Astrocyte (in vitro differentiated cells and primary cell): ENCODE measurements around the gene EXD2. TPM values are rescaled to one million over a fixed set of nuclear protein-coding genes. Genes with fewer than 3 reads are reported as not detected.
"Not testable (repeated sequence)": the region's sequence is repeated elsewhere in the genome, so short reads cannot be mapped to it uniquely, and the experiment has no call there.

Source experiments
- DNase-seq: peaks from one replicate; pipeline ENCODE4 v3.0.0-alpha.2; 2010; ENCODE audit warnings: low read depth
- FAIRE-seq: peaks from 2 replicates; lab custom pipeline; 2011; peaks lifted over from hg19 to GRCh38; lab: Jason Lieb, UNC
- H2AFZ ChIP-seq: 2 replicates; pipeline ENCODE4 v1.6.0; 2012; ENCODE audit warnings: low read depth, low read length, inconsistent platforms
- H3K27ac ChIP-seq: 2 replicates; pipeline ENCODE4 v1.5.1; 2011; ENCODE audit warnings: low read depth, low read length, inconsistent platforms
- H3K27me3 ChIP-seq: 2 replicates; pipeline ENCODE4 v1.6.0; 2011; ENCODE audit warnings: low read length, inconsistent platforms; ENCODE audit not compliant: insufficient read depth
- H3K36me3 ChIP-seq: 2 replicates; pipeline ENCODE4 v1.5.1; 2011; ENCODE audit warnings: low read length, inconsistent platforms; ENCODE audit not compliant: insufficient read depth
- H3K4me1 ChIP-seq: 2 replicates; pipeline ENCODE4 v1.5.1; 2011; ENCODE audit warnings: low read length, inconsistent platforms; ENCODE audit not compliant: insufficient read depth
- H3K4me2 ChIP-seq: 2 replicates; pipeline ENCODE4 v1.6.0; 2012; ENCODE audit warnings: low read length, inconsistent platforms
- H3K4me3 ChIP-seq: 2 replicates; pipeline ENCODE4 v1.5.1; 2011; ENCODE audit warnings: low read depth, mild to moderate bottlenecking, low read length, inconsistent platforms; ENCODE audit not compliant: insufficient read depth
- H3K79me2 ChIP-seq: 2 replicates; pipeline ENCODE4 v1.6.0; 2012; ENCODE audit warnings: mild to moderate bottlenecking, low read length, inconsistent platforms; ENCODE audit not compliant: insufficient read depth
- H3K9ac ChIP-seq: 2 replicates; pipeline ENCODE4 v1.6.0; 2012; ENCODE audit warnings: mild to moderate bottlenecking, low read length, inconsistent platforms
- H3K9me3 ChIP-seq: 2 replicates; pipeline ENCODE4 v1.5.1; 2012; ENCODE audit warnings: low read depth, mild to moderate bottlenecking, low read length, inconsistent platforms; ENCODE audit not compliant: insufficient read depth
- H4K20me1 ChIP-seq: 2 replicates; pipeline ENCODE4 v1.6.0; 2012; ENCODE audit warnings: low read length, inconsistent platforms; ENCODE audit not compliant: insufficient read depth
- H3K27ac Mint-ChIP-seq: one replicate; pipeline ENCODE4 v1.8.0; 2021; ENCODE audit warnings: mild to moderate bottlenecking, mixed read lengths; ENCODE audit not compliant: unreplicated experiment
- H3K27me3 Mint-ChIP-seq: one replicate; pipeline ENCODE4 v1.8.0; 2021; ENCODE audit warnings: low read depth, mixed read lengths; ENCODE audit not compliant: unreplicated experiment
- H3K36me3 Mint-ChIP-seq: one replicate; pipeline ENCODE4 v1.8.0; 2021; ENCODE audit warnings: low read depth, mixed read lengths; ENCODE audit not compliant: unreplicated experiment
- H3K4me1 Mint-ChIP-seq: one replicate; pipeline ENCODE4 v1.8.0; 2021; ENCODE audit warnings: low read depth, mixed read lengths; ENCODE audit not compliant: unreplicated experiment
- H3K4me3 Mint-ChIP-seq: one replicate; pipeline ENCODE4 v1.8.0; 2021; ENCODE audit warnings: mild to moderate bottlenecking, moderate library complexity, mixed read lengths; ENCODE audit not compliant: unreplicated experiment
- H3K9me3 Mint-ChIP-seq: one replicate; pipeline ENCODE4 v1.8.0; 2021; ENCODE audit warnings: mild to moderate bottlenecking, mixed read lengths; ENCODE audit not compliant: unreplicated experiment
- EZH2 ChIP-seq: IDR thresholded peaks from 2 replicates; pipeline ENCODE4 v1.6.1; 2012; ENCODE audit warnings: mild to moderate bottlenecking, low read length, inconsistent platforms; ENCODE audit not compliant: insufficient read depth
- total RNA-seq: library from RNA; stranded (reverse); gene quantifications from 2 replicates; pipeline ENCODE4 v1.2.1, GENCODE V29; 2021
- TF ChIP-seq, protein P1 (sequence below): IDR thresholded peaks from 2 replicates; pipeline ENCODE4 v1.5.1; 2011; ENCODE audit warnings: low read depth, mild to moderate bottlenecking, inconsistent platforms, low read length, moderate library complexity; ENCODE audit not compliant: insufficient read depth

EXD2 gene
- total RNA-seq, 1 donor from 2014 or later = 30.7 TPM

GRCh38 chr14:69154779-69155178 is 36.5 kb upstream of the EXD2 start:
- FAIRE-seq (no peak), DNase-seq (peak; percentile 22)
- H3K27ac Mint-ChIP-seq = no peak overlapping the region
- H3K9me3 ChIP-seq = no peaks in the 10 kb centered on the region
- no peaks in the 10 kb centered on the region for H3K9me3 Mint-ChIP-seq
- H3K36me3 ChIP-seq = no peaks in the 10 kb centered on the region
- H3K27me3 ChIP-seq = peaks cover 2% of the 10 kb centered on the region
- no peaks in the 10 kb centered on the region for H3K36me3 Mint-ChIP-seq
- peaks cover 16% of the 10 kb centered on the region for H3K4me1 Mint-ChIP-seq
- peaks cover 11% of the 10 kb centered on the region for H3K4me1 ChIP-seq
- H2AFZ ChIP-seq = no peak overlapping the region
- H3K9ac ChIP-seq = no peak overlapping the region
- no peak overlapping the region for H3K27ac ChIP-seq
- peak overlapping the region; percentile 62 for H3K4me3 Mint-ChIP-seq
- H3K27me3 Mint-ChIP-seq = no peaks in the 10 kb centered on the region
- TF ChIP-seq, protein P1, sequence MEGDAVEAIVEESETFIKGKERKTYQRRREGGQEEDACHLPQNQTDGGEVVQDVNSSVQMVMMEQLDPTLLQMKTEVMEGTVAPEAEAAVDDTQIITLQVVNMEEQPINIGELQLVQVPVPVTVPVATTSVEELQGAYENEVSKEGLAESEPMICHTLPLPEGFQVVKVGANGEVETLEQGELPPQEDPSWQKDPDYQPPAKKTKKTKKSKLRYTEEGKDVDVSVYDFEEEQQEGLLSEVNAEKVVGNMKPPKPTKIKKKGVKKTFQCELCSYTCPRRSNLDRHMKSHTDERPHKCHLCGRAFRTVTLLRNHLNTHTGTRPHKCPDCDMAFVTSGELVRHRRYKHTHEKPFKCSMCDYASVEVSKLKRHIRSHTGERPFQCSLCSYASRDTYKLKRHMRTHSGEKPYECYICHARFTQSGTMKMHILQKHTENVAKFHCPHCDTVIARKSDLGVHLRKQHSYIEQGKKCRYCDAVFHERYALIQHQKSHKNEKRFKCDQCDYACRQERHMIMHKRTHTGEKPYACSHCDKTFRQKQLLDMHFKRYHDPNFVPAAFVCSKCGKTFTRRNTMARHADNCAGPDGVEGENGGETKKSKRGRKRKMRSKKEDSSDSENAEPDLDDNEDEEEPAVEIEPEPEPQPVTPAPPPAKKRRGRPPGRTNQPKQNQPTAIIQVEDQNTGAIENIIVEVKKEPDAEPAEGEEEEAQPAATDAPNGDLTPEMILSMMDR = no peak
- no peak for TF ChIP-seq EZH2
- H4K20me1 ChIP-seq = peaks cover 15% of the 10 kb centered on the region
- H3K4me3 ChIP-seq = no peak overlapping the region
- peaks cover 26% of the 10 kb centered on the region for H3K79me2 ChIP-seq
- no peak overlapping the region for H3K4me2 ChIP-seq

DNA sequence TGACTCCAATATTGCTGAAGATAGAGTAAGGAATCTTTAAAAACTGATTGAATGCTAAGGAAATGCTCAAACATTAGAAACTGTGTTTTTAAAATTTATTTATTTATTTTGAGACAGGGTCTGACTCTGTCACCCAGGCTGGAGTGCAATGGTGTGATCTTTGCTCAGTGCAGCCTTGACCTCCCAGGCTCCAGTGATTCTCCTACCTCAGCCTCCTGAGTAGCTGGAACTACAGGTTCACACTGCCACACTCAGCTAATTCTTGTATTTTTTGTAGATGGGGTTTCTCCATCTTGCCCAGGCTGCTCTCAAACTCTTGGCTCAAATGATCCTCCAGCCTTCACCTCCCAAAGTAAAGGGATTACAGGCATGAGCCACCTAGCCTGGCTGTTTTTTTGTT is 35.1 kb upstream of the EXD2 start:
- no peak overlapping the region for H3K4me2 ChIP-seq
- FAIRE-seq = no peak
- Mint-ChIP-seq H3K27ac (no peak overlapping the region), H3K27me3 (no peaks in the 10 kb centered on the region), H3K9me3 (no peaks in the 10 kb centered on the region), H3K4me1 (peaks cover 7% of the 10 kb centered on the region), H3K4me3 (no peak overlapping the region), H3K36me3 (no peaks in the 10 kb centered on the region)
- H4K20me1 ChIP-seq = peaks cover under 1% of the 10 kb centered on the region
- no peak for DNase-seq
- H2AFZ ChIP-seq = no peak overlapping the region
- H3K4me1 ChIP-seq = peaks cover 4% of the 10 kb centered on the region
- no peak overlapping the region for H3K9ac ChIP-seq
- no peak overlapping the region for H3K4me3 ChIP-seq
- no peak for TF ChIP-seq EZH2
- TF ChIP-seq, protein P1 = no peak
- H3K9me3 ChIP-seq = no peaks in the 10 kb centered on the region
- peaks cover 12% of the 10 kb centered on the region for H3K79me2 ChIP-seq
- H3K27me3 ChIP-seq = peaks cover 2% of the 10 kb centered on the region
- no peaks in the 10 kb centered on the region for H3K36me3 ChIP-seq
- H3K27ac ChIP-seq = no peak overlapping the region

DNA sequence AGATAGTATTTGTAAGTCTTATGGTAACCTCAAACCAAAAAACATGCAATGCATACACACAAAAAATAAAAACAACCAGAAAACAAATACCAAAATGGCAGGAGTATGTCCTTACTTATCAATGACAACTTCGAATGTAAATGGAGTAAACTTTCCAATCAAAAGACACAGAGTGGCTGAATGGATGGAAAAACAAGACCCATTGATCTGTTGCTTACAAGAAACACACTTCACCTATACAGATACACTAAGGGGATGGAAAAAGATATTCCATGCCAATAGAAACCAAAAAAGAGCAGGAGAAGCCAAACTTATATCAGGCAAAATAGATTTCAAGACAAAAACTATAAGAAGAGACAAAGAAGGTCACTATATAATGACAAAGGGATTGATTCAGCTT is 29.7 kb upstream of the EXD2 start:
- Histone ChIP-seq H3K4me3 (no peak overlapping the region), H3K36me3 (no peaks in the 10 kb centered on the region), H3K4me2 (no peak overlapping the region), H3K4me1 (no peaks in the 10 kb centered on the region), H3K9me3 (no peaks in the 10 kb centered on the region), H4K20me1 (no peaks in the 10 kb centered on the region), H3K27me3 (peaks cover 7% of the 10 kb centered on the region), H3K27ac (no peak overlapping the region), H2AFZ (no peak overlapping the region), H3K9ac (no peak overlapping the region), H3K79me2 (no peaks in the 10 kb centered on the region)
- Mint-ChIP-seq H3K27me3 (peaks cover 1% of the 10 kb centered on the region), H3K9me3 (peaks cover 4% of the 10 kb centered on the region), H3K4me3 (no peak overlapping the region), H3K36me3 (no peaks in the 10 kb centered on the region), H3K4me1 (no peaks in the 10 kb centered on the region), H3K27ac (no peak overlapping the region)
- no peak for FAIRE-seq
- TF ChIP-seq, protein P1 = no peak
- TF ChIP-seq EZH2 = no peak
- no peak for DNase-seq

GRCh38 chr14:69165787-69166186 is 25.5 kb upstream of the EXD2 start:
- not testable (repeated sequence) for H3K36me3 Mint-ChIP-seq, H3K4me3 ChIP-seq, H3K4me2 ChIP-seq, H3K4me1 Mint-ChIP-seq, H3K27ac ChIP-seq, H3K9me3 Mint-ChIP-seq, H3K36me3 ChIP-seq, H3K9me3 ChIP-seq, H3K9ac ChIP-seq, H3K27ac Mint-ChIP-seq, DNase-seq, FAIRE-seq, H4K20me1 ChIP-seq, H3K27me3 Mint-ChIP-seq, H3K27me3 ChIP-seq, H2AFZ ChIP-seq, H3K79me2 ChIP-seq, H3K4me1 ChIP-seq
- H3K4me3 Mint-ChIP-seq = peak overlapping the region; percentile 28
